ENCODE measurements around the gene IL1RN. TPM values are rescaled to one million over a fixed set of nuclear protein-coding genes. Genes with fewer than 3 reads are reported as not detected.

IL1RN gene
- total and polyA plus RNA-seq, 2 of the 13 experiments (the other 11 are each of a cell fraction or from before 2014, with no cell fraction given), result 21.2 to 101 TPM

- TF ChIP-seq ZNF572 (CRISPR knock-in tag; IDR thresholded peaks at IDR 0.05), result no peak; the same call in 1 of the 2 replicates
- no peak for TF ChIP-seq ZBTB2 (CRISPR knock-in tag; IDR thresholded peaks at IDR 0.05; ENCODE audit: low read depth)
- TF ChIP-seq MYPOP (CRISPR knock-in tag; IDR thresholded peaks at IDR 0.05), result no peak
- TF ChIP-seq ATF7-NPFF (CRISPR knock-in tag; IDR thresholded peaks at IDR 0.05; ENCODE audit: low read depth), result no peak
- TF ChIP-seq TOE1 (CRISPR knock-in tag; IDR thresholded peaks at IDR 0.05), result no peak
- TF ChIP-seq ZNF335 (CRISPR knock-in tag; IDR thresholded peaks at IDR 0.05), result 0 out of 2 replicates have a peak, but pooled peaks have one; percentile 54
- TF ChIP-seq ZNF605 (CRISPR knock-in tag; IDR thresholded peaks at IDR 0.05), result peak; percentile 57; the same call in 1 of the 2 replicates
- TF ChIP-seq ATAD3A (CRISPR knock-in tag; IDR thresholded peaks at IDR 0.05), result no peak
- TF ChIP-seq THRA (CRISPR knock-in tag; IDR thresholded peaks at IDR 0.05; ENCODE audit: borderline replicate concordance), result 0 out of 2 replicates have a peak, but pooled peaks have one; percentile 32
- no peak for TF ChIP-seq ZFP1 (CRISPR knock-in tag; IDR thresholded peaks at IDR 0.05)
- no peak for TF ChIP-seq ZNF510 (CRISPR knock-in tag; IDR thresholded peaks at IDR 0.05; ENCODE audit: low read depth)
- TF ChIP-seq HOXD1 (CRISPR knock-in tag; IDR thresholded peaks at IDR 0.05), result no peak
- TF ChIP-seq ZBTB7B (CRISPR knock-in tag; IDR thresholded peaks at IDR 0.05), result 0 out of 2 replicates have a peak, but pooled peaks have one; percentile 23
- TF ChIP-seq PAXIP1 (CRISPR knock-in tag; conservative IDR thresholded peaks at IDR 0.05), result 0 out of 2 replicates have a peak, but pooled peaks have one; percentile 21
- TF ChIP-seq MXD4 (CRISPR knock-in tag; IDR thresholded peaks at IDR 0.05), result peak; percentile 27; the same call in 1 of the 2 replicates
- no peak for TF ChIP-seq ZNF839 (CRISPR knock-in tag; IDR thresholded peaks at IDR 0.05; ENCODE audit: borderline replicate concordance)
- peak; percentile 73 for TF ChIP-seq ZNF263 (CRISPR knock-in tag; IDR thresholded peaks at IDR 0.05)
- TF ChIP-seq MAZ (IDR thresholded peaks at IDR 0.05; ENCODE audit: borderline replicate concordance, low read depth, low read length), result 0 out of 2 replicates have a peak, but pooled peaks have one; percentile 42
- TF ChIP-seq MAZ (CRISPR knock-in tag; IDR thresholded peaks at IDR 0.05; ENCODE audit: low read depth), result peak; percentile 55; the same call in 1 of the 2 replicates
- TF ChIP-seq HMGXB4 (CRISPR knock-in tag; IDR thresholded peaks at IDR 0.05; ENCODE audit: borderline replicate concordance in 1 of 2, low read depth in 1 of 2), result peak; percentile 57 to 72; a peak in 3 of 4 replicates
- TF ChIP-seq KDM5A (IDR thresholded peaks at IDR 0.05; ENCODE audit: borderline replicate concordance, low read length), result no peak
- TF ChIP-seq MIER2 (CRISPR knock-in tag; IDR thresholded peaks at IDR 0.05), result no peak
Measured at GRCh38 chr2:113080134-113080533, 47.3 kb upstream of the IL1RN start (continued).
